Kidney (tissue), 14 donors: ENCODE data around the gene SEC63. TPM values are rescaled to one million over a fixed set of nuclear protein-coding genes. Genes with fewer than 3 reads are reported as not detected.
"Not testable (repeated sequence)": the region's sequence is repeated elsewhere in the genome, so short reads cannot be mapped to it uniquely, and the experiment has no call there.

Experiments
- DNase-seq, 5 donors: peaks; one replicate each; pipeline ENCODE4 v3.0.0-alpha.2; 2013 to 2020
- FAIRE-seq: peaks from 2 replicates; lab custom pipeline; 2012; peaks lifted over from hg19 to GRCh38; lab: Jason Lieb, UNC
- H3K27ac ChIP-seq, 2 donors: one replicate each; pipeline ENCODE4 v1.7.0; 2013; ENCODE audit warnings: low read depth in 2 of 2, low read length in 2 of 2, inconsistent platforms in 1 of 2
- H3K27me3 ChIP-seq: one replicate; pipeline ENCODE4 v1.7.1; 2013; ENCODE audit warnings: low read length, inconsistent platforms; ENCODE audit not compliant: control insufficient read depth, insufficient read depth
- H3K36me3 ChIP-seq, 3 donors: one replicate each; pipeline versions ENCODE4 v1.7.0 to v1.7.1; 2013; ENCODE audit warnings: low read length in 3 of 3, control low read depth in 1 of 3, inconsistent platforms in 1 of 3; ENCODE audit not compliant: insufficient read depth in 3 of 3, control insufficient read depth in 2 of 3
- H3K4me1 ChIP-seq, 3 donors: one replicate each; pipeline versions ENCODE4 v1.7.0 to v1.7.1; 2013; ENCODE audit warnings: low read length in 3 of 3, inconsistent platforms in 1 of 3, low read depth in 1 of 3; ENCODE audit not compliant: control insufficient read depth in 2 of 3, insufficient read depth in 2 of 3
- H3K4me3 ChIP-seq, 3 donors: one replicate each; pipeline versions ENCODE4 v1.7.0 to v1.8.1; 2013; ENCODE audit warnings: low read length in 3 of 3, control low read depth in 1 of 3, inconsistent platforms in 1 of 3
- H3K9ac ChIP-seq, 3 donors: one replicate each; pipeline versions ENCODE4 v1.7.0 to v1.7.1; 2013; ENCODE audit warnings: low read length in 3 of 3, control low read depth in 1 of 3, inconsistent platforms in 1 of 3
- H3K9me3 ChIP-seq, 3 donors: one replicate each; pipeline versions ENCODE4 v1.7.0 to v1.7.1; 2013; ENCODE audit warnings: low read length in 3 of 3, control low read depth in 1 of 3, inconsistent platforms in 1 of 3; ENCODE audit not compliant: control insufficient read depth in 2 of 3, insufficient read depth in 1 of 3
- intact Hi-C: fragments of 100-400 bp; cut with DNase I; formaldehyde crosslinking; loops from one replicate; pipeline ENCODE4 v1.11.1; 2022
- polyA plus RNA-seq: library from polyadenylated mRNA; stranded (reverse); fragments of 350-450 nt; fragmentation: Illumina TruSeq; extraction: RNeasy Lipid Tissue Mini Kit (QIAGEN cat#74804); gene quantifications from one replicate; pipeline ENCODE4 v1.2.3, GENCODE V29; 2014; ENCODE audit warnings: low read depth, low replicate concordance; ENCODE audit not compliant: insufficient read depth
- total RNA-seq: library from RNA; stranded (reverse); fragmentation: NEBNext Ultra II Directional; extraction: Animal tissue kit (Norgen Biotek cat#: 25700); gene quantifications from one replicate; pipeline ENCODE4 v1.2.1, GENCODE V29; 2021
- TF ChIP-seq, protein P1 (sequence below): IDR thresholded peaks from 3 replicates; pipeline ENCODE4 v1.5.1; 2012; ENCODE audit warnings: mild to moderate bottlenecking, moderate library complexity, borderline replicate concordance; ENCODE audit not compliant: insufficient read depth; ENCODE audit errors: extremely low read depth
- donor health status: control.
- donor health status: control.
- donor health status: control.
- donor health status: control.
- donor health status: control.
- donor health status: DM: yes; HTN: yes; CAD: no.
- donor health status: Normal renal cell carcinoma (clear cell type).

Gene SEC63
- total and polyA plus RNA-seq, 2 donors from 2014 or later, result 31.4 to 88.8 TPM

DNA sequence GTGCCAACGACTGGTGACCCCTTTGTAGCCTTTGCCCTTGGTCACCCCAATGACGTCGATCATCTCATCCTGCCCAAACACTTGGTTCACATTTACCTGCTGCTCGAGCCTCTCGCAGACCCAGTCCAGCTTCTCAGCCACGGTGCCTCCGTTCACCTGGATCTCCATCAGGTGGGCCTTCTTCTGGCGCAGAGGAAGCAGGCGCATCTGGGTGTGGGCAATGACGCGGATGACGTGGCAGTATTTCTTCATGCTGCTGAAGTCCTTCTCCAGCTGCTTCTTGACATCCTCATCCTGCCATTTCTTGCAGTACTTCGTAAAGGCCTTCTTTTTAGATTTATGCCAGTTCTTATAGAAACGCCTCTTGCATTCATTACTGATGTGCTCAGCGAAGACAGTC, 46.9 kb upstream of the SEC63 start:
- intact Hi-C loops, result no loop called here
- H3K4me3 ChIP-seq, result no peak overlapping the region
- no peak for DNase-seq
- no peak overlapping the region for H3K9ac ChIP-seq
- no peak overlapping the region for H3K27ac ChIP-seq
- no peaks in the 10 kb centered on the region for H3K36me3 ChIP-seq
- FAIRE-seq, result no peak
- peaks cover 0 to 6% (median 0%) of the 10 kb centered on the region in 3 donors for H3K9me3 ChIP-seq
- no peaks in the 10 kb centered on the region for H3K27me3 ChIP-seq
- TF ChIP-seq, protein P1, sequence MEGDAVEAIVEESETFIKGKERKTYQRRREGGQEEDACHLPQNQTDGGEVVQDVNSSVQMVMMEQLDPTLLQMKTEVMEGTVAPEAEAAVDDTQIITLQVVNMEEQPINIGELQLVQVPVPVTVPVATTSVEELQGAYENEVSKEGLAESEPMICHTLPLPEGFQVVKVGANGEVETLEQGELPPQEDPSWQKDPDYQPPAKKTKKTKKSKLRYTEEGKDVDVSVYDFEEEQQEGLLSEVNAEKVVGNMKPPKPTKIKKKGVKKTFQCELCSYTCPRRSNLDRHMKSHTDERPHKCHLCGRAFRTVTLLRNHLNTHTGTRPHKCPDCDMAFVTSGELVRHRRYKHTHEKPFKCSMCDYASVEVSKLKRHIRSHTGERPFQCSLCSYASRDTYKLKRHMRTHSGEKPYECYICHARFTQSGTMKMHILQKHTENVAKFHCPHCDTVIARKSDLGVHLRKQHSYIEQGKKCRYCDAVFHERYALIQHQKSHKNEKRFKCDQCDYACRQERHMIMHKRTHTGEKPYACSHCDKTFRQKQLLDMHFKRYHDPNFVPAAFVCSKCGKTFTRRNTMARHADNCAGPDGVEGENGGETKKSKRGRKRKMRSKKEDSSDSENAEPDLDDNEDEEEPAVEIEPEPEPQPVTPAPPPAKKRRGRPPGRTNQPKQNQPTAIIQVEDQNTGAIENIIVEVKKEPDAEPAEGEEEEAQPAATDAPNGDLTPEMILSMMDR, result no peak
- H3K4me1 ChIP-seq, result peaks cover 0 to 10% (median 0%) of the 10 kb centered on the region in 3 donors

DNA sequence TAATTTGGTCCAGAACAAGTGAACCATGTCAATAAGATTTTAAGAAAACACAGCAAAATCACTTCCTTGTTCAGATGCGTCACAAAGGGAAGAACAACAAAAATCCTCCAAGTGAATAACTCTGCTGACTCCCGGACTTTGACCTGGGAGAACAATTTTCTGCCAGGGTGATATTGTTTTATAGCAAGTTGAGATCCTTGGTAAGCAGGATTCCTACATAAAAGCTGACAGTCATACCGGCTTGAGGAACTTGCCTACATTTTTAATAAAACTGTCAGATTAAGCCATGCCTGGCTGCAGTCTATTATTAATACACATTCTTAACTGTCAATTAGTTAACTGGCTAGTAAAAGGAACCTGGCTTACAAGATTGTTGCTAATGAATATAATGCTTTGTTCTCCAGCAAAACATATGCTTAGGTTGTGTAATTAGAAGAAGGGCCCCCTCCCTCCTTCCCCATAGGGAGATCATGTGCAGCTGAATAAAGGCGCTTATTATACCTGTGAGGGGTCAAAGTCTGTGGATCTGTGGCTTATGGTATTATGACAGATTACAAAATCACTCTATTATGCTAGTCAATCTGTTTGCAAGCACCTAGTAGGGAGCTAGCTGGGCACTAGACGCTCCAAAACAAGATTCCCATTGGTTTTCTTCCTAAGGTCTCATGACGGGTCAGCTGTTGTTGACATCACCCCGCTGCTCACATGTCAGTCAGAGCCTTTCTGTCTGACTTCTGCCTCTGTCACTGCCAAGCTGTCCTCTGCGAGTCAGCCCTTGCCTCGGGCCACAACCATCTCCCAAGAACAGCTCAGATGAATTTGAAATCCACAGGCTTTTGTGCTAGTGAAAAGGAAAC, 44.6 kb upstream of the SEC63 start:
- no peak overlapping the region for H3K4me3 ChIP-seq
- TF ChIP-seq, protein P1, result no peak
- peak overlapping the region; percentile 76 to 90 for H3K27ac ChIP-seq
- peaks cover 0 to 10% (median 0%) of the 10 kb centered on the region in 3 donors for H3K4me1 ChIP-seq
- H3K9me3 ChIP-seq, result no peaks in the 10 kb centered on the region
- intact Hi-C loops, result no loop called here
- no peaks in the 10 kb centered on the region for H3K27me3 ChIP-seq
- no peak for FAIRE-seq
- H3K36me3 ChIP-seq, result no peaks in the 10 kb centered on the region
- DNase-seq, result peak in 3 of 5 donors; percentile 15 to 69 (median 56)
- peak overlapping the region in 1 of 3 donors; percentile 44 for H3K9ac ChIP-seq

DNA sequence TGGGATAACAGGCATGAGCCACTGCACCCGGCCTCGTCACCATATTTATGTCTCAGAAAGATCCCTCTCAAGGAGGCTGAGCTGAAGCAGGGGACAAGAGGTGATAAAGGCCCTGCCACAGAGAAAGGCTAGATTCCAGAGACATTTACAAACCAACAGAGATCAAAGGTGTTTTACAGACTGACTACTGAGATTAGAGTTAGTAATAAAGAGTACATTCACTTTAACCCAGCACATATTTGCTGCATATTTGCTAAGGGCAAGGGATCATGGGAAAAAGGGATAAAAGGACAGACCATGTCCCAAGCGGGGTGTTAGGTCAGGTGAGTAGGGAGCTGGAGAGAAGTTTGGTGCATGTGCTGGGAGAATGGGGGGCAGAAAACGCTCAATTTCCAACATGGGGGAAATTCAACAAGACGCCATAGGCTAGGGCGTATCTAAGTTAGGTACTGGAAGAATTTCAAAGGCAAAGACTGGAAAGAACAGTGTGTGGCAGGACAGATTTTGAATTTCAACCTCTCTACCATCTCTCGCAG, 43.8 kb upstream of the SEC63 start:
- Histone ChIP-seq H3K4me3 (no peak overlapping the region), H3K4me1 (peaks cover 0 to 10% (median 0%) of the 10 kb centered on the region in 3 donors), H3K9ac (no peak overlapping the region), H3K9me3 (no peaks in the 10 kb centered on the region), H3K36me3 (no peaks in the 10 kb centered on the region), H3K27ac (peak overlapping the region; percentile 79 to 82), H3K27me3 (no peaks in the 10 kb centered on the region)
- DNase-seq (no peak), FAIRE-seq (no peak)
- TF ChIP-seq, protein P1, result no peak
- intact Hi-C loops, result no loop called here

DNA sequence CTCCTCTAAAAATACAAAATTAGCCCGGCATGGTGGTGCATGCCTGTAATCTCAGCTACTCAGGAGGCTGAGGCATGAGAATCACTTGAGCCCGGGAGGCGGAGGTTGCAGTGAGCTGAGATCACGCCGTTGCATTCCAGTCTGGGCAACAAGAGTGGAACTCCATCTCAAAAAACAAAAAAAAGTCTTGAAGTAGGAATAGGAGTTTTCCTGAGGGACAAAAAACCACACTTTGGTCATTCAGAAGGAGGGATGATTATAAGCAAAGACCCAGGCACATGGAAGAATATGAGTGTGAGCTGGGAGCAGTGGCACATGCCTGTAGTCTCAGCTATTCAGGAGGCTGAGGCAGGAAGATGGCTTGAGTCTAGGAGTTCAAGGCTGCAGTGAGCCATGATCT, 42.3 kb upstream of the SEC63 start:
- H3K9me3 ChIP-seq, FAIRE-seq, intact Hi-C loops, DNase-seq, H3K36me3 ChIP-seq, H3K27me3 ChIP-seq, H3K4me1 ChIP-seq, H3K4me3 ChIP-seq, H3K9ac ChIP-seq, H3K27ac ChIP-seq: not testable (repeated sequence)
